ENCODE data around the gene C11orf58. TPM values are rescaled to one million over a fixed set of nuclear protein-coding genes. Genes with fewer than 3 reads are reported as not detected.

C11orf58 gene
- total RNA-seq, 1 donor, result 184 TPM

DNA sequence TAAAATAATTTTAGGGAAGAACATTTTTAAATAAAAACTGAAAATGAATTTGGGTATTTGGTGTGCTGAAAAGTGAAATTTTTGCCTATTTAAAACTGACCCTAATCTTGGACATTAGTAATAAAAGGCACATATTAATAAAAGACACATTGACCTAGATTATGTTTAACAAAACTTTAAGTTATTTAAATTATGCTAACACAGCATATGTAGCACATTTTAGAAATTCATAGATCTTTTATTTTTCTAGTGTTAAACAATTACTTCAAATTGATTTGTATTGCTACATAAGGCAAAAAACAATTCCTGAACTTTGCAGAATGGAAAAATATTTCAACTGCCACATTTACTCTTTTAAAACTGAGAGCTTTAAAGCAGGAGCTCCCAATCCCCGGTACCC is 10.6 kb downstream of the C11orf58 start:
- DNase-seq (ENCODE audit: low read depth), result no peak
- no peak overlapping the region for H3K4me3 ChIP-seq (ENCODE audit: low read depth, low read length)
- TF ChIP-seq, protein P1, sequence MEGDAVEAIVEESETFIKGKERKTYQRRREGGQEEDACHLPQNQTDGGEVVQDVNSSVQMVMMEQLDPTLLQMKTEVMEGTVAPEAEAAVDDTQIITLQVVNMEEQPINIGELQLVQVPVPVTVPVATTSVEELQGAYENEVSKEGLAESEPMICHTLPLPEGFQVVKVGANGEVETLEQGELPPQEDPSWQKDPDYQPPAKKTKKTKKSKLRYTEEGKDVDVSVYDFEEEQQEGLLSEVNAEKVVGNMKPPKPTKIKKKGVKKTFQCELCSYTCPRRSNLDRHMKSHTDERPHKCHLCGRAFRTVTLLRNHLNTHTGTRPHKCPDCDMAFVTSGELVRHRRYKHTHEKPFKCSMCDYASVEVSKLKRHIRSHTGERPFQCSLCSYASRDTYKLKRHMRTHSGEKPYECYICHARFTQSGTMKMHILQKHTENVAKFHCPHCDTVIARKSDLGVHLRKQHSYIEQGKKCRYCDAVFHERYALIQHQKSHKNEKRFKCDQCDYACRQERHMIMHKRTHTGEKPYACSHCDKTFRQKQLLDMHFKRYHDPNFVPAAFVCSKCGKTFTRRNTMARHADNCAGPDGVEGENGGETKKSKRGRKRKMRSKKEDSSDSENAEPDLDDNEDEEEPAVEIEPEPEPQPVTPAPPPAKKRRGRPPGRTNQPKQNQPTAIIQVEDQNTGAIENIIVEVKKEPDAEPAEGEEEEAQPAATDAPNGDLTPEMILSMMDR (IDR thresholded peaks at IDR 0.05; ENCODE audit: insufficient read depth, low read depth, low read length), result no peak

DNA sequence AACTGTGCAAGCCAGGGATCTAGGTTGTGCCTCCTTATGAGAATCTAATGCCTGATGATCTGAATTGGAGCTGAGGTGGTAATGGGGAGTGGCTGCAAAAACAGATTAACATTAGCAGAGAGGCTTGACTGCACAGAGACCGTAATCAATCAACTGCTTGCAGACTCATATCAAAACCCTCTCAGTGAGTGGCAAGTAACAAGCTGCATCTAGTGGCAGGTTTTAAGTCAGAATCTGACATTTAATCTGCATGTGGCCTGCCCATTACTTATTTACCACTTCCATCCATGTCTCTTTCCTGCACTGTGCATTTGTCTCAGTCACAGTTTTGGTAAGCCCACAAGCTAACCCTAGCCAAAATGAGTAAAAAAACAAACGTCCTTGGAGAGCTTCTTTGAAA is 11.2 kb downstream of the C11orf58 start:
- no peak for DNase-seq (ENCODE audit: low read depth)
- TF ChIP-seq, protein P1 (IDR thresholded peaks at IDR 0.05; ENCODE audit: insufficient read depth, low read depth, low read length), result no peak
- H3K4me3 ChIP-seq (ENCODE audit: low read depth, low read length), result no peak overlapping the region

DNA sequence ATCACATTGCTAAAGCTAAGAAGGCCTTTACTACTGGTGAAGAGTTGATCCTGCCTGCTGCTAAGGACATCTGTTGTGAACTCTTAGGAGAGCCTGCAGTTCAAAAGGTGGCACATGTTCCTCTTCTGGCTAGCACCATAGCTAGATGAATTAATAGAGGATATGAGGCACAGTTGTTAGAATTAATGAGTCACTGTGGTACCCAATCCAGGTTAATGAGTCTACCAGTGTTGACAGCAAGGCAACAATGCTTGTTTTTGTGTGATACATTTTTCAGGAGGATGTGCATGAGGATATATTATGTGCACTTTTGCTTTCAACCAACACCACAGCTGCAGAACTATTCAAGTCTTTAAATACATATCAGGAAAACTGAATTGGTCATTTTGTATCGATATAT is 12.0 kb downstream of the C11orf58 start:
- DNase-seq (ENCODE audit: low read depth), result no peak
- no peak overlapping the region for H3K4me3 ChIP-seq (ENCODE audit: low read depth, low read length)
- TF ChIP-seq, protein P1 (IDR thresholded peaks at IDR 0.05; ENCODE audit: insufficient read depth, low read depth, low read length), result no peak

DNA sequence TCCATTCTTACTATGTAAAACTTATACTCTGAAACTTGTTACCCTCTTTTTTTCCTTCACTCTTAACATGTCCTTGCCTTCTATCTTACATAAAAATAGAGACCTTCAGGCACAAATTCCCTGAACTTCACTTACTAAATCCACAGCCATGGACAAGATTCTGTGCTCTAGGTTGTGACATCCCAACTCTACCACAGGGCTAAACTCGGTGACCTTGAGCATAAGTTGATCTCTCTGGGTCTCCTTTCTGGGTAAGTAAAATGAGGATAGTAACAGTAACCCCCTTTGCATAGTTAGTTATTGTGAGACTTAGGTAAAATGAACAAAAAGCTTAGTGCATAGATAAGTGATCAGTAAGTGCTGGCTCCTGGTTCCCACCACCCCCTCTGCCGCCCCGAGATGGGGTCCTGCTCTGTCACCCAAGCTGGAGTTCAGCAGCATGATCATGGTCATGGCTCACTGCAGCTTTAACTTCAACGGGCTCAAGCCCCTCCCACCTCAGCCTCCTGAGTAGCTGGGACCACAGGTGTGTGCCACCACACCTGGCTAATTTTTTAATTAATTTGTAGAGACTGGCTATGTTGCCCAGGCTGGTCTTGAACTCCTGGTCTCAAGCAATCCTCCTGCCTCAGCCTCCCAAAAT is 20.1 kb downstream of the C11orf58 start:
- no peak overlapping the region for H3K4me3 ChIP-seq (ENCODE audit: low read depth, low read length)
- TF ChIP-seq, protein P1 (IDR thresholded peaks at IDR 0.05; ENCODE audit: insufficient read depth, low read depth, low read length), result no peak
- no peak for DNase-seq (ENCODE audit: low read depth)

DNA sequence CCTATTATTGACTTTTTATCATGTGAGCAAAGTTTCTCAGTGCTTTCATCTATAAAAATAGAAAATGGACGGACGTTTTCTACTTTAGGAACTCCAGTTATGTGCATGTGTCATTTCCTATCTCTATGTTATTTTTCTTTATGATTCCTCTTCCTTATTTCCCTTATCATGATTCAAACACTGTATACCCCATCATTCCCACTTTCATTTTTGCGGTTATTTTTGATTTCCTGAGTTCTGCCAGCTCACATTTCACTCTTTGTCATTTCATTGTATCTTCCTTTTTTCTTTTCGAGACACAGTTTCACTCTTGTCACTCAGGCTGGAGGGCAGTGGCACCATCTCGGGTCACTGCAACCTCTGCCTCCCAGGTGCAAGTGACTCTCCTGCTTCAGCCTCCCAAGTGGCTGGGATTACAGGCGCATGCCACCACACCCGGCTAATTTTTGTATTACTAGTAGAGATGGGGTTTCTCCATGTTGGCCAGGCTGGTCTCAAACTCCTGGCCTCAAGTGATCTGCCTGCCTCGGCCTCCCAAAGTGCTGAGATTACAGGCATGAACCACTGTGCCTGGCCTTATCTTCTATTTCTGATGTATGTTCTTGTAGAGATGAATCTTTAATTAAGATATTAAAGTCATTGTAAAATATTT is 21.5 kb downstream of the C11orf58 start:
- TF ChIP-seq, protein P1 (IDR thresholded peaks at IDR 0.05; ENCODE audit: insufficient read depth, low read depth, low read length), result no peak
- no peak overlapping the region for H3K4me3 ChIP-seq (ENCODE audit: low read depth, low read length)
- DNase-seq (ENCODE audit: low read depth), result no peak

DNA sequence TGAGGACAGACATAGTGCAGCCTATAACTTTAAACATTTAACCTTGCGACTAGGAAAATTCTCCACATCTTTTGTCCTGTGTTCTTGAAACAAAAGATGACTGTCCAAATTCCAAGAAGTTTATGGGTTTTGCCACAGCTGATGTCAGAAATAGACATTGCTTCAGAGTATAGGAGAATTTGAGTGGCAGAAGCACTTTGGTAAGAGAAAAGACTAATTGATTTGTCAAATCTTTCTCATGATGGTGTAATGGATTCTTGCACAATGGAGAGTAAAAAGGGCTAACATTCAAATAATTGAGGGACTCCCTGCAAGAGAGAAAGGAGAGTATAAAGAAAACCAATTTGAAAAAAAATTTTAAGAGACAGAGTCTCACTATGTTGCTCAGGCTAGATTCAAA is 25.3 kb downstream of the C11orf58 start:
- DNase-seq (ENCODE audit: low read depth), result no peak
- TF ChIP-seq, protein P1 (IDR thresholded peaks at IDR 0.05; ENCODE audit: insufficient read depth, low read depth, low read length), result no peak
- no peak overlapping the region for H3K4me3 ChIP-seq (ENCODE audit: low read depth, low read length)

Measured in fibroblast of villous mesenchyme (primary cell).